ENCODE measurements around the gene PRPSAP1.
"Not testable (repeated sequence)": the region's sequence is repeated elsewhere in the genome, so short reads cannot be mapped to it uniquely, and the experiment has no call there.

PRPSAP1 gene

GRCh38 chr17:76357597-76358158 is 4.0 kb upstream of the PRPSAP1 start:
- no peak for DNase-seq

GRCh38 chr17:76356803-76357456 is 3.2 kb upstream of the PRPSAP1 start:
- no peak for DNase-seq

GRCh38 chr17:76354747-76355310 is 1.1 kb upstream of the PRPSAP1 start:
- no peak for DNase-seq

GRCh38 chr17:76354317-76354729 is 607 bp upstream of the PRPSAP1 start:
- no peak for DNase-seq

GRCh38 chr17:76353004-76353598 is 615 bp downstream of the PRPSAP1 start:
- no peak for DNase-seq

GRCh38 chr17:76351526-76352071 is 2.1 kb downstream of the PRPSAP1 start:
- no peak for DNase-seq

GRCh38 chr17:76350463-76350862 is 3.3 kb downstream of the PRPSAP1 start:
- no peak for DNase-seq

- not testable (repeated sequence) for DNase-seq
These were observed 6.8 kb downstream of the PRPSAP1 start for GRCh38 chr17:76346936-76347335.

- no peak for DNase-seq
These were observed 8.2 kb downstream of the PRPSAP1 start for GRCh38 chr17:76345377-76345974.

- no peak for DNase-seq
These were observed 10.6 kb downstream of the PRPSAP1 start for GRCh38 chr17:76343106-76343505.

- no peak for DNase-seq
These were observed 12.4 kb downstream of the PRPSAP1 start for GRCh38 chr17:76341301-76341700.

GRCh38 chr17:76337413-76337777 is 16.3 kb downstream of the PRPSAP1 start:
- no peak for DNase-seq

GRCh38 chr17:76336756-76337412 is 16.8 kb downstream of the PRPSAP1 start:
- no peak for DNase-seq

GRCh38 chr17:76335716-76336381 is 17.9 kb downstream of the PRPSAP1 start:
- DNase-seq: no peak

GRCh38 chr17:76333673-76334505 is 19.8 kb downstream of the PRPSAP1 start:
- no peak for DNase-seq

GRCh38 chr17:76331083-76331482 is 22.6 kb downstream of the PRPSAP1 start:
- DNase-seq: no peak

GRCh38 chr17:76329664-76330063 is 24.1 kb downstream of the PRPSAP1 start:
- DNase-seq: no peak

GRCh38 chr17:76327696-76328095 is 26.0 kb downstream of the PRPSAP1 start:
- DNase-seq: no peak

- no peak for DNase-seq
These were observed 27.4 kb downstream of the PRPSAP1 start for GRCh38 chr17:76326306-76326705.

GRCh38 chr17:76318586-76318985 is 35.1 kb downstream of the PRPSAP1 start:
- DNase-seq: no peak

GRCh38 chr17:76317535-76317934 is 36.2 kb downstream of the PRPSAP1 start:
- no peak for DNase-seq

Data from amniotic stem cell (primary cell).